GM13977 (cell line): Measurements from ENCODE around the gene ZNF333.

Source experiments
- DNase-seq: peaks from one replicate; pipeline ENCODE4 v3.0.0; 2012; ENCODE audit warnings: low spot score
- CTCF ChIP-seq: IDR thresholded peaks from 2 replicates; pipeline ENCODE4 v1.5.1; 2012; ENCODE audit warnings: mild to moderate bottlenecking, control low read depth; ENCODE audit not compliant: insufficient read depth; ENCODE audit errors: extremely low read depth, missing control alignments
- in situ Hi-C: fragments of 300-500 bp; cut with MboI; formaldehyde crosslinking; loops from one replicate; pipeline ENCODE4 v1.12.0; 2022; ENCODE audit warnings: low sequenced_read_pairs, low pct_unique_long_range_greater_than_20kb, mixed read lengths, inconsistent platforms; ENCODE audit not compliant: unreplicated experiment

The ZNF333 gene

GRCh38 chr19:14715841-14716240 is 26.0 kb downstream of the ZNF333 start:
- no peak for TF ChIP-seq CTCF
- no peak for DNase-seq
- in situ Hi-C loops = no loop called here

- no peak for DNase-seq
- in situ Hi-C loops = no loop called here
- TF ChIP-seq CTCF = no peak
These were observed 28.8 kb downstream of the ZNF333 start for GRCh38 chr19:14718522-14719116.

GRCh38 chr19:14719162-14719561 is 29.3 kb downstream of the ZNF333 start:
- no peak for TF ChIP-seq CTCF
- DNase-seq = no peak
- in situ Hi-C loops = no loop called here

GRCh38 chr19:14722127-14722526 is 32.3 kb downstream of the ZNF333 start:
- TF ChIP-seq CTCF = no peak
- in situ Hi-C loops = no loop called here
- DNase-seq = no peak

- in situ Hi-C loops = no loop called here
- DNase-seq = no peak
- no peak for TF ChIP-seq CTCF
These were observed 38.7 kb downstream of the ZNF333 start for GRCh38 chr19:14728595-14728994.

- in situ Hi-C loops = no loop called here
These were observed 41.4 kb downstream of the ZNF333 start for GRCh38 chr19:14731200-14731599.

More at GRCh38 chr19:14731200-14731599, 41.4 kb downstream of the ZNF333 start:
- no peak for TF ChIP-seq CTCF
- no peak for DNase-seq
